GM12874 (cell line): ENCODE measurements around the gene PSMD5.

Experiments
- CTCF ChIP-seq: IDR thresholded peaks from 2 replicates; pipeline ENCODE4 v1.5.1; 2011; ENCODE audit warnings: low read depth, mild to moderate bottlenecking, control low read depth, low read length, moderate library complexity; ENCODE audit not compliant: insufficient read depth

Gene PSMD5

GRCh38 chr9:120787933-120788332 lies 54.8 kb downstream of the PSMD5 start:
- no peak for TF ChIP-seq CTCF

- no peak for TF ChIP-seq CTCF
Observed at GRCh38 chr9:120783602-120784047, 59.1 kb downstream of the PSMD5 start.

- TF ChIP-seq CTCF = no peak
Observed at GRCh38 chr9:120781236-120781635, 61.5 kb downstream of the PSMD5 start.

- TF ChIP-seq CTCF = no peak
Observed at GRCh38 chr9:120780367-120780766, 62.4 kb downstream of the PSMD5 start.

GRCh38 chr9:120779227-120779626 lies 63.5 kb downstream of the PSMD5 start:
- TF ChIP-seq CTCF = no peak

GRCh38 chr9:120778758-120779157 lies 64.0 kb downstream of the PSMD5 start:
- no peak for TF ChIP-seq CTCF

GRCh38 chr9:120777229-120777628 lies 65.5 kb downstream of the PSMD5 start:
- TF ChIP-seq CTCF = no peak

- TF ChIP-seq CTCF = no peak
Observed at GRCh38 chr9:120776788-120777187, 65.9 kb downstream of the PSMD5 start.
